SK-N-SH (cell line): Measurements from ENCODE around the gene KCNAB3. TPM values are rescaled to one million over a fixed set of nuclear protein-coding genes. Genes with fewer than 3 reads are reported as not detected.

Experiments used
- CTCF ChIA-PET: fragments of 300-600, 350-600 bp; formaldehyde crosslinking; extraction: SDS; loops from one replicate; lab custom pipeline; 2021; lab: Yijun Ruan, JAX
- POLR2A ChIA-PET: fragments of 350-600 bp; sonication (Branson Sonifier 250); formaldehyde crosslinking; extraction: SDS; loops from one replicate; lab custom pipeline; 2020; ENCODE audit warnings: antibody characterized with exemption, inconsistent platforms; lab: Yijun Ruan, JAX
- DNase-seq: peaks from one replicate; pipeline ENCODE4 v3.0.0; 2012
- H2AFZ ChIP-seq: fragments of 200-600 bp; sonication (generic); 2 replicates; pipeline ENCODE4 v1.8.1; 2016; ENCODE audit warnings: antibody characterized with exemption, mild to moderate bottlenecking, low read depth
- H3F3A ChIP-seq: fragments of 200-600 bp; sonication (generic); replicated peaks from 2 replicates; pipeline ENCODE3; 2016; ENCODE audit warnings: antibody characterized with exemption, mild to moderate bottlenecking; ENCODE audit not compliant: insufficient read depth
- H3K27ac ChIP-seq, 2 experiments: fragments of 200-500 bp in 1 of 2; fragments of 200-600 bp in 1 of 2; sonication (Bioruptor generic) in 1 of 2; sonication (generic), shearing (Covaris generic) in 1 of 2; 2 replicates each; pipeline versions ENCODE4 v1.5.1 to v1.6.1; 2014 to 2016; ENCODE audit warnings: low read depth in 2 of 2, inconsistent platforms in 1 of 2, low read length in 1 of 2, mild to moderate bottlenecking in 1 of 2, mixed read lengths in 1 of 2
- H3K27me3 ChIP-seq: fragments of 200-600 bp; sonication (generic), shearing (Covaris generic); 2 replicates; pipeline ENCODE4 v1.6.1; 2016; ENCODE audit warnings: mixed run types; ENCODE audit not compliant: insufficient read depth
- H3K36me3 ChIP-seq, 2 experiments: fragments of 200-500 bp in 1 of 2; fragments of 200-600 bp in 1 of 2; sonication (Bioruptor generic) in 1 of 2; sonication (generic) in 1 of 2; replicated peaks in 1 of 2; 2 replicates each; pipeline versions ENCODE3 to v1.5.1; 2014 to 2016; ENCODE audit warnings: low read length in 1 of 2, mild to moderate bottlenecking in 1 of 2; ENCODE audit not compliant: insufficient read depth in 2 of 2, control insufficient read depth in 1 of 2
- H3K4me1 ChIP-seq, 2 experiments: fragments of 200-500 bp in 1 of 2; fragments of 200-600 bp in 1 of 2; sonication (Bioruptor generic) in 1 of 2; sonication (generic), shearing (Covaris generic) in 1 of 2; 2 replicates each; pipeline versions ENCODE4 v1.5.1 to v1.6.1; 2014 to 2016; ENCODE audit warnings: low read depth in 1 of 2, low read length in 1 of 2, mixed run types in 1 of 2; ENCODE audit not compliant: insufficient read depth in 2 of 2, control insufficient read depth in 1 of 2
- H3K4me2 ChIP-seq: fragments of 200-600 bp; sonication (generic), shearing (Covaris generic); 2 replicates; pipeline ENCODE4 v1.6.1; 2017; ENCODE audit warnings: mixed run types
- H3K4me3 ChIP-seq, 2 experiments: fragments of 200-500 bp in 1 of 2; fragments of 200-600 bp in 1 of 2; sonication (Bioruptor generic) in 1 of 2; sonication (generic), shearing (Covaris generic) in 1 of 2; 2 replicates each; pipeline versions ENCODE4 v1.5.1 to v1.8.1; 2014 to 2016; ENCODE audit warnings: low read depth in 2 of 2, inconsistent platforms in 1 of 2, low read length in 1 of 2, mild to moderate bottlenecking in 1 of 2, mixed read lengths in 1 of 2, moderate library complexity in 1 of 2
- H3K79me2 ChIP-seq: fragments of 200-600 bp; sonication (generic); 2 replicates; pipeline ENCODE4 v1.8.1; 2017; ENCODE audit warnings: mild to moderate bottlenecking; ENCODE audit not compliant: insufficient read depth
- H3K9ac ChIP-seq: fragments of 200-600 bp; sonication (generic); 2 replicates; pipeline ENCODE4 v1.6.1; 2017; ENCODE audit warnings: mixed run types
- H3K9me2 ChIP-seq: fragments of 200-600 bp; sonication (generic); 2 replicates; pipeline ENCODE4 v1.6.1; 2017; ENCODE audit warnings: mixed run types
- H3K9me3 ChIP-seq: fragments of 200-600 bp; sonication (generic); 2 replicates; pipeline ENCODE4 v1.6.1; 2017; ENCODE audit warnings: mixed run types, mild to moderate bottlenecking, moderate library complexity
- H4K20me1 ChIP-seq: fragments of 200-600 bp; sonication (generic); 2 replicates; pipeline ENCODE4 v1.6.1; 2017; ENCODE audit warnings: mild to moderate bottlenecking, mixed run types; ENCODE audit not compliant: insufficient read depth
- CHD2 ChIP-seq: fragments of 150-350 bp; IDR thresholded peaks from 2 replicates; pipeline ENCODE4 v1.6.1; 2018; ENCODE audit warnings: low read length; ENCODE audit not compliant: partially characterized antibody
- ELF1 ChIP-seq: IDR thresholded peaks from 2 replicates; pipeline ENCODE4 v1.4.0; 2012
- EP300 ChIP-seq, 2 experiments: IDR thresholded peaks; 2 replicates each; pipeline versions ENCODE4 v1.4.0 to v1.6.1; 2012; ENCODE audit warnings: borderline replicate concordance in 1 of 2, low read depth in 1 of 2, low read length in 1 of 2
- FOSL2 ChIP-seq: IDR thresholded peaks from 2 replicates; pipeline ENCODE4 v1.4.0; 2012; ENCODE audit warnings: low read depth, mild to moderate bottlenecking, moderate library complexity, borderline replicate concordance
- GATA2 ChIP-seq: sonication (generic); formaldehyde crosslinking; IDR thresholded peaks from 2 replicates; pipeline ENCODE4 v1.5.0; 2020; ENCODE audit warnings: mild to moderate bottlenecking, missing genetic modification reagents
- JUND ChIP-seq: IDR thresholded peaks from 2 replicates; pipeline ENCODE4 v1.4.0; 2012
- NFIC ChIP-seq: IDR thresholded peaks from 2 replicates; pipeline ENCODE4 v1.4.0; 2012; ENCODE audit warnings: borderline replicate concordance
- NRF1 ChIP-seq: IDR thresholded peaks from 2 replicates; pipeline ENCODE4 v1.6.1; 2012; ENCODE audit warnings: low read depth, mild to moderate bottlenecking, low read length
- POLR2AphosphoS5 ChIP-seq: IDR thresholded peaks from 2 replicates; pipeline ENCODE4 v1.6.1; 2012; ENCODE audit warnings: low read depth, low read length
- SIN3A ChIP-seq: IDR thresholded peaks from 2 replicates; pipeline ENCODE4 v1.6.1; 2012; ENCODE audit warnings: low read depth, mild to moderate bottlenecking, low read length, moderate library complexity, borderline replicate concordance
- TCF12 ChIP-seq: IDR thresholded peaks from 2 replicates; pipeline ENCODE4 v1.4.0; 2012
- YY1 ChIP-seq: IDR thresholded peaks from 2 replicates; pipeline ENCODE4 v1.4.0; 2012; ENCODE audit warnings: low read depth, mild to moderate bottlenecking
- polyA plus RNA-seq, 3 experiments: library from polyadenylated mRNA; depleted of rRNA; stranded (reverse); fragments of >200 nt; gene quantifications; 2 replicates each; pipeline ENCODE4 v1.2.3, GENCODE V29; 2012
- TF ChIP-seq, protein P1 (sequence below): IDR thresholded peaks from 2 replicates; pipeline ENCODE4 v1.6.1; 2012; ENCODE audit warnings: mild to moderate bottlenecking, low read depth, low read length, moderate library complexity
- TF ChIP-seq, protein P2 (sequence below): fragments of 150-350 bp; IDR thresholded peaks from 2 replicates; pipeline ENCODE4 v1.6.1; 2017; ENCODE audit warnings: antibody characterized with exemption, low read length, low read depth, borderline replicate concordance
- TF ChIP-seq, protein P3 (sequence below): fragments of 150-350 bp; IDR thresholded peaks from 2 replicates; pipeline ENCODE4 v1.6.1; 2016; ENCODE audit warnings: mild to moderate bottlenecking, low read depth, low read length

The KCNAB3 gene
- polyA plus RNA-seq, 1 of the 3 experiments (the other 2 are of a cell fraction) = 4.4 TPM

DNA sequence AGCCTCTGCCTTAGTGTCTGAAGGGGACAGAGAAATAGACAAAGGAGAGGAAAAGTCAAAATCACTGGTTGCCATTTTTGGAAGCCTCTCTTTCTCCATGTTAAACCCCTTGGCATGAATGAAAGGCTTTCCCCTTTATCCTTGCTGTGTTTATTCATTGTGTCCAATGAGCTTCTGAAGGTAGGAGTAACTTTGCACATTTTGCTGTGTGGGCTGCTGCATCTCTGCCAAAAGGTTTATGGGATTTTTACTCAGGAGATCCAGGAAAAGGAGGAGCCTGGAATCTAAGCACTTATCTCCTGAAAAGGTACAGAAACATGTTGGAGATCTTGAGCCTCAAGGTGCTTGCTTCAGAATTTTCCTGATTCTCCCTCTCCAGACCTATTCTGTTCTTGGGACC, 6.2 kb upstream of the KCNAB3 start:
- Histone ChIP-seq H3K9me2 (no peaks in the 10 kb centered on the region), H3K27ac (no peak overlapping the region), H3K79me2 (peaks cover 59% of the 10 kb centered on the region), H3K4me1 (peaks cover 12 to 20% of the 10 kb centered on the region in 2 experiments; a peak in 3 of 4 replicates), H3K4me2 (no peak overlapping the region), H3F3A (no peaks in the 10 kb centered on the region), H3K9ac (no peak overlapping the region), H4K20me1 (0 out of 2 replicates have a peak, but pooled peaks cover 9% of the 10 kb centered on the region), H3K27me3 (no peaks in the 10 kb centered on the region), H3K36me3 (peaks cover 33 to 40% of the 10 kb centered on the region in 2 experiments), H2AFZ (no peak overlapping the region), H3K9me3 (no peaks in the 10 kb centered on the region), H3K4me3 (no peak overlapping the region)
- ChIA-PET POLR2A (no interaction called here), CTCF (interaction anchor here (1.0 to 8.2 kb wide), 4 partner anchors 54 to 144 kb away, joined by 3 to 61 read pairs (median 4); no protein-coding TSS in a partner anchor)
- DNase-seq = no peak
- no peak for TF ChIP-seq POLR2AphosphoS5
- TF ChIP-seq SIN3A = no peak
- TF ChIP-seq TCF12 = no peak
- TF ChIP-seq GATA2 = no peak
- TF ChIP-seq ELF1 = no peak
- TF ChIP-seq, protein P1, sequence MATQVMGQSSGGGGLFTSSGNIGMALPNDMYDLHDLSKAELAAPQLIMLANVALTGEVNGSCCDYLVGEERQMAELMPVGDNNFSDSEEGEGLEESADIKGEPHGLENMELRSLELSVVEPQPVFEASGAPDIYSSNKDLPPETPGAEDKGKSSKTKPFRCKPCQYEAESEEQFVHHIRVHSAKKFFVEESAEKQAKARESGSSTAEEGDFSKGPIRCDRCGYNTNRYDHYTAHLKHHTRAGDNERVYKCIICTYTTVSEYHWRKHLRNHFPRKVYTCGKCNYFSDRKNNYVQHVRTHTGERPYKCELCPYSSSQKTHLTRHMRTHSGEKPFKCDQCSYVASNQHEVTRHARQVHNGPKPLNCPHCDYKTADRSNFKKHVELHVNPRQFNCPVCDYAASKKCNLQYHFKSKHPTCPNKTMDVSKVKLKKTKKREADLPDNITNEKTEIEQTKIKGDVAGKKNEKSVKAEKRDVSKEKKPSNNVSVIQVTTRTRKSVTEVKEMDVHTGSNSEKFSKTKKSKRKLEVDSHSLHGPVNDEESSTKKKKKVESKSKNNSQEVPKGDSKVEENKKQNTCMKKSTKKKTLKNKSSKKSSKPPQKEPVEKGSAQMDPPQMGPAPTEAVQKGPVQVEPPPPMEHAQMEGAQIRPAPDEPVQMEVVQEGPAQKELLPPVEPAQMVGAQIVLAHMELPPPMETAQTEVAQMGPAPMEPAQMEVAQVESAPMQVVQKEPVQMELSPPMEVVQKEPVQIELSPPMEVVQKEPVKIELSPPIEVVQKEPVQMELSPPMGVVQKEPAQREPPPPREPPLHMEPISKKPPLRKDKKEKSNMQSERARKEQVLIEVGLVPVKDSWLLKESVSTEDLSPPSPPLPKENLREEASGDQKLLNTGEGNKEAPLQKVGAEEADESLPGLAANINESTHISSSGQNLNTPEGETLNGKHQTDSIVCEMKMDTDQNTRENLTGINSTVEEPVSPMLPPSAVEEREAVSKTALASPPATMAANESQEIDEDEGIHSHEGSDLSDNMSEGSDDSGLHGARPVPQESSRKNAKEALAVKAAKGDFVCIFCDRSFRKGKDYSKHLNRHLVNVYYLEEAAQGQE = no peak
- no peak for TF ChIP-seq NFIC
- no peak for TF ChIP-seq FOSL2
- no peak for TF ChIP-seq JUND
- no peak for TF ChIP-seq EP300 (IDR thresholded peaks at IDR 0.05; ENCODE audit: borderline replicate concordance in 1 of 2, low read depth in 1 of 2, low read length in 1 of 2)
- TF ChIP-seq, protein P2, sequence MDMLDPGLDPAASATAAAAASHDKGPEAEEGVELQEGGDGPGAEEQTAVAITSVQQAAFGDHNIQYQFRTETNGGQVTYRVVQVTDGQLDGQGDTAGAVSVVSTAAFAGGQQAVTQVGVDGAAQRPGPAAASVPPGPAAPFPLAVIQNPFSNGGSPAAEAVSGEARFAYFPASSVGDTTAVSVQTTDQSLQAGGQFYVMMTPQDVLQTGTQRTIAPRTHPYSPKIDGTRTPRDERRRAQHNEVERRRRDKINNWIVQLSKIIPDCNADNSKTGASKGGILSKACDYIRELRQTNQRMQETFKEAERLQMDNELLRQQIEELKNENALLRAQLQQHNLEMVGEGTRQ = no peak
- TF ChIP-seq, protein P3, sequence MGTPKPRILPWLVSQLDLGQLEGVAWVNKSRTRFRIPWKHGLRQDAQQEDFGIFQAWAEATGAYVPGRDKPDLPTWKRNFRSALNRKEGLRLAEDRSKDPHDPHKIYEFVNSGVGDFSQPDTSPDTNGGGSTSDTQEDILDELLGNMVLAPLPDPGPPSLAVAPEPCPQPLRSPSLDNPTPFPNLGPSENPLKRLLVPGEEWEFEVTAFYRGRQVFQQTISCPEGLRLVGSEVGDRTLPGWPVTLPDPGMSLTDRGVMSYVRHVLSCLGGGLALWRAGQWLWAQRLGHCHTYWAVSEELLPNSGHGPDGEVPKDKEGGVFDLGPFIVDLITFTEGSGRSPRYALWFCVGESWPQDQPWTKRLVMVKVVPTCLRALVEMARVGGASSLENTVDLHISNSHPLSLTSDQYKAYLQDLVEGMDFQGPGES = no peak
- TF ChIP-seq NRF1 = no peak
- TF ChIP-seq CHD2 = no peak
- no peak for TF ChIP-seq YY1
